Endothelial cell of umbilical vein (primary cell): ENCODE measurements around the gene SORCS1. TPM values are rescaled to one million over a fixed set of nuclear protein-coding genes. Genes with fewer than 3 reads are reported as not detected.

Experiments used
- BruUV-seq: library from RNA; stranded (reverse); fragments of 400-500 nt; replicated peaks from 2 replicates; lab custom pipeline; 2021; lab: Mats Ljungman, UMichigan
- CTCF ChIA-PET: fragments of 300-600, 350-600 bp; sonication (Branson Sonifier 250); formaldehyde crosslinking; loops from one replicate; lab custom pipeline; 2021; ENCODE audit warnings: antibody characterized with exemption, inconsistent platforms; lab: Charles Lee
- POLR2A ChIA-PET: fragments of 300-600, 350-600 bp; sonication (Branson Sonifier 250); formaldehyde crosslinking; loops from one replicate; lab custom pipeline; 2021; ENCODE audit warnings: antibody characterized with exemption, inconsistent platforms; lab: Charles Lee
- DNase-seq: peaks from one replicate; pipeline ENCODE4 v3.0.0-alpha.2; 2011; ENCODE audit warnings: low read depth, low spot score
- FAIRE-seq: peaks from 2 replicates; lab custom pipeline; 2011; peaks lifted over from hg19 to GRCh38; lab: Jason Lieb, UNC
- H2AFZ ChIP-seq: 2 replicates; pipeline ENCODE4 v1.6.0; 2012; ENCODE audit warnings: low read depth, low read length, control low read depth, inconsistent platforms
- H3K27ac ChIP-seq: 2 replicates; pipeline ENCODE4 v1.5.1; 2011; ENCODE audit warnings: low read depth, mild to moderate bottlenecking, control low read depth, low read length, moderate library complexity; ENCODE audit not compliant: insufficient read depth
- H3K27me3 ChIP-seq, 2 experiments: 2 replicates each; pipeline versions ENCODE4 v1.6.0 to v1.6.1; 2011; ENCODE audit warnings: low read length in 2 of 2, mixed read lengths in 1 of 2; ENCODE audit not compliant: control insufficient read depth in 2 of 2, insufficient read depth in 2 of 2
- H3K36me3 ChIP-seq, 2 experiments: 2 replicates in 1 of 2; 3 replicates in 1 of 2; pipeline ENCODE4 v1.5.1; 2011; ENCODE audit warnings: low read length in 2 of 2, mild to moderate bottlenecking in 1 of 2, moderate library complexity in 1 of 2; ENCODE audit not compliant: control insufficient read depth in 2 of 2, insufficient read depth in 2 of 2; ENCODE audit errors: extremely low read depth in 1 of 2
- H3K4me1 ChIP-seq: 3 replicates; pipeline ENCODE4 v1.5.1; 2011; ENCODE audit warnings: mild to moderate bottlenecking, low read length; ENCODE audit not compliant: control insufficient read depth, insufficient read depth; ENCODE audit errors: extremely low read depth
- H3K4me2 ChIP-seq: 2 replicates; pipeline ENCODE4 v1.6.1; 2011; ENCODE audit warnings: low read length, control low read depth, mixed read lengths; ENCODE audit not compliant: insufficient read depth
- H3K4me3 ChIP-seq, 3 experiments: fragments of 200-600 bp in 1 of 3; sonication (generic), shearing (Covaris generic) in 1 of 3; replicated peaks in 1 of 3; 2 replicates each; pipeline ENCODE4 v1.5.1; 2011 to 2016; ENCODE audit warnings: control low read depth in 3 of 3, low read length in 3 of 3, mild to moderate bottlenecking in 2 of 3, inconsistent platforms in 1 of 3, low read depth in 1 of 3, moderate library complexity in 1 of 3; ENCODE audit not compliant: insufficient read depth in 1 of 3
- H3K79me2 ChIP-seq: 2 replicates; pipeline ENCODE4 v1.6.0; 2012; ENCODE audit warnings: low read length, inconsistent platforms; ENCODE audit not compliant: control insufficient read depth, insufficient read depth
- H3K9ac ChIP-seq: replicated peaks from 2 replicates; pipeline ENCODE3; 2011; ENCODE audit warnings: low read length, control low read depth; ENCODE audit not compliant: insufficient read depth; ENCODE audit errors: extremely low read depth
- H3K9me1 ChIP-seq: replicated peaks from 3 replicates; pipeline ENCODE4 v1.6.0; 2011; ENCODE audit warnings: mild to moderate bottlenecking, low read length; ENCODE audit not compliant: control insufficient read depth, insufficient read depth; ENCODE audit errors: extremely low read depth
- H3K9me3 ChIP-seq: replicated peaks from 2 replicates; pipeline ENCODE4 v1.5.1; 2012; ENCODE audit warnings: low read length, inconsistent platforms; ENCODE audit not compliant: control insufficient read depth, insufficient read depth
- H4K20me1 ChIP-seq: replicated peaks from 2 replicates; pipeline ENCODE3; 2011; ENCODE audit warnings: mild to moderate bottlenecking, low read length; ENCODE audit not compliant: control insufficient read depth, insufficient read depth; ENCODE audit errors: extremely low read depth
- CTCF ChIP-seq, 2 donors: IDR thresholded peaks; 1 replicate in 1 of 2; 2 replicates in 1 of 2; pipeline ENCODE4 v1.5.1; 2011; ENCODE audit warnings: low read length in 2 of 2, mild to moderate bottlenecking in 2 of 2, moderate library complexity in 2 of 2, control low read depth in 1 of 2, inconsistent platforms in 1 of 2, low read depth in 1 of 2; ENCODE audit not compliant: insufficient read depth in 1 of 2; ENCODE audit errors: extremely low read depth in 1 of 2
- EZH2 ChIP-seq: IDR thresholded peaks from 2 replicates; pipeline ENCODE4 v1.6.1; 2012; ENCODE audit warnings: borderline replicate concordance, low read depth, mild to moderate bottlenecking, moderate library complexity, low read length, inconsistent platforms; ENCODE audit not compliant: severe bottlenecking
- FOS ChIP-seq: IDR thresholded peaks from 2 replicates; pipeline ENCODE4 v1.6.1; 2011; ENCODE audit warnings: mild to moderate bottlenecking, low read length, moderate library complexity, borderline replicate concordance; ENCODE audit not compliant: insufficient read depth
- GATA2 ChIP-seq: IDR thresholded peaks from 2 replicates; pipeline ENCODE4 v1.7.0; 2011; ENCODE audit warnings: low read depth, mild to moderate bottlenecking, moderate library complexity, mixed read lengths, low read length; ENCODE audit not compliant: insufficient read length, insufficient read depth
- JUN ChIP-seq: IDR thresholded peaks from 2 replicates; pipeline ENCODE4 v1.6.1; 2011; ENCODE audit warnings: borderline replicate concordance, low read depth; ENCODE audit not compliant: insufficient read length, insufficient read depth
- MAX ChIP-seq: IDR thresholded peaks from 2 replicates; pipeline ENCODE4 v1.6.1; 2011; ENCODE audit not compliant: insufficient read depth, insufficient read length
- MYC ChIP-seq: IDR thresholded peaks from one replicate; pipeline ENCODE4 v1.6.1; 2011; ENCODE audit warnings: mild to moderate bottlenecking, low read depth, low read length
- POLR2A ChIP-seq: IDR thresholded peaks from 2 replicates; pipeline ENCODE4 v1.6.1; 2012; ENCODE audit warnings: low read depth, mild to moderate bottlenecking, control low read depth, low read length
- POLR2AphosphoS5 ChIP-seq: IDR thresholded peaks from 2 replicates; pipeline ENCODE4 v1.6.1; 2012; ENCODE audit warnings: low read depth, mild to moderate bottlenecking, control low read depth, low read length, moderate library complexity; ENCODE audit not compliant: insufficient read depth
- dilution Hi-C: fragments of 300-500 bp; cut with MboI; formaldehyde crosslinking; loops from one replicate; pipeline ENCODE4 v1.15.0; 2019; ENCODE audit warnings: low sequenced_read_pairs; ENCODE audit not compliant: extremely low pct_ligation_motif_present
- intact Hi-C: fragments of 100-400 bp; cut with micrococcal nuclease; formaldehyde crosslinking; loops from one replicate; pipeline ENCODE4 v1.10.0; 2022
- polyA plus RNA-seq, 4 experiments: library from polyadenylated mRNA; depleted of rRNA in 3 of 4; stranded (reverse) in 3 of 4; unstranded in 1 of 4; fragments of >200 nt; gene quantifications; 2 replicates each; pipeline versions ENCODE4 v1.2.1 to v1.2.3, GENCODE V29; 2011 to 2012; ENCODE audit warnings: missing spikeins in 1 of 4
- total RNA-seq: library from RNA; stranded (reverse); gene quantifications from 2 replicates; pipeline ENCODE4 v1.2.3, GENCODE V29; 2021

SORCS1 gene
- total and polyA plus RNA-seq, 2 donors (not counting 3 experiments of a cell fraction or from before 2014, with no cell fraction given) = not detected

GRCh38 chr10:107122703-107123102 lies 41.8 kb downstream of the SORCS1 start:
- H3K9me1 ChIP-seq = no peaks in the 10 kb centered on the region
- ChIA-PET CTCF (no interaction called here), POLR2A (no interaction called here)
- no peaks in the 10 kb centered on the region for H3K79me2 ChIP-seq
- no peak overlapping the region for H3K4me3 ChIP-seq
- no peak for DNase-seq
- H3K4me2 ChIP-seq = no peak overlapping the region
- no peaks in the 10 kb centered on the region for H3K27me3 ChIP-seq
- dilution Hi-C loops (no loop called here), intact Hi-C loops (no loop called here)
- TF ChIP-seq JUN (no peak), FOS (no peak), POLR2A (no peak), MYC (no peak), POLR2AphosphoS5 (no peak), EZH2 (no peak), MAX (no peak), GATA2 (no peak), CTCF (IDR thresholded peaks at IDR 0.05; ENCODE audit: extremely low read depth in 1 of 2, insufficient read depth in 1 of 2, low read depth in 1 of 2, low read length in 2 of 2) (no peak)
- H3K4me1 ChIP-seq = no peaks in the 10 kb centered on the region
- no peak for FAIRE-seq
- no peak overlapping the region for H3K27ac ChIP-seq
- no peaks in the 10 kb centered on the region for H3K36me3 ChIP-seq
- no peak overlapping the region for H3K9ac ChIP-seq
- no peaks in the 10 kb centered on the region for H4K20me1 ChIP-seq
- BruUV-seq = no TSS peak
- H2AFZ ChIP-seq = no peak overlapping the region
- peaks cover 9% of the 10 kb centered on the region for H3K9me3 ChIP-seq
